Measurements from ENCODE around the gene RAPGEF1.

DNA sequence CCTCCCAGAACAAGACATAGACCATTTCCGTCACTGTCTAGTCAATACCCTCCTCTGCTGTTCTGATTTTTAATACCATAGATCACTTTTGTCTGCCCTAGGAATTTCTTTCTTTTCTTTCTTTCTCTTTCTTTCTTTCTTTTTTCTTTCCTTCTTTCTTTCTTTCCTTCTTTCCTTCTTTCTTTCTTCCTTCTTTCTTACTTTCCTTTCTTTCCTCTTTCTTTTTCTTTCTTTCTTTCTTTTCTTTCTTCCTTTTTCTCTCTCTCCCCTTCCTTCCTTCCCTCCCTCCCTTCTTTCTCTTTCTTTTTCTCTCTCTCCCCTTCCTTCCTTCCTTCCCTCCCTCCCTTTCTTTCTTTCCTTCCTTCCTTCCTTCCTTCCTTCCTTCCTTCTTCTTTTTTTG, 49.0 kb upstream of the RAPGEF1 start:
- TF ChIP-seq, protein P1, sequence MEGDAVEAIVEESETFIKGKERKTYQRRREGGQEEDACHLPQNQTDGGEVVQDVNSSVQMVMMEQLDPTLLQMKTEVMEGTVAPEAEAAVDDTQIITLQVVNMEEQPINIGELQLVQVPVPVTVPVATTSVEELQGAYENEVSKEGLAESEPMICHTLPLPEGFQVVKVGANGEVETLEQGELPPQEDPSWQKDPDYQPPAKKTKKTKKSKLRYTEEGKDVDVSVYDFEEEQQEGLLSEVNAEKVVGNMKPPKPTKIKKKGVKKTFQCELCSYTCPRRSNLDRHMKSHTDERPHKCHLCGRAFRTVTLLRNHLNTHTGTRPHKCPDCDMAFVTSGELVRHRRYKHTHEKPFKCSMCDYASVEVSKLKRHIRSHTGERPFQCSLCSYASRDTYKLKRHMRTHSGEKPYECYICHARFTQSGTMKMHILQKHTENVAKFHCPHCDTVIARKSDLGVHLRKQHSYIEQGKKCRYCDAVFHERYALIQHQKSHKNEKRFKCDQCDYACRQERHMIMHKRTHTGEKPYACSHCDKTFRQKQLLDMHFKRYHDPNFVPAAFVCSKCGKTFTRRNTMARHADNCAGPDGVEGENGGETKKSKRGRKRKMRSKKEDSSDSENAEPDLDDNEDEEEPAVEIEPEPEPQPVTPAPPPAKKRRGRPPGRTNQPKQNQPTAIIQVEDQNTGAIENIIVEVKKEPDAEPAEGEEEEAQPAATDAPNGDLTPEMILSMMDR (IDR thresholded peaks at IDR 0.05): no peak
- no peak for TF ChIP-seq POLR2A (IDR thresholded peaks at IDR 0.05)
